GM21526 (cell line): ENCODE measurements around the gene GHRL.

Source experiments
- ATAC-seq: cut with Tn5 transposase; IDR thresholded peaks from one replicate; pipeline ENCODE4 v1.9.1; 2021; ENCODE audit warnings: moderate library complexity; ENCODE audit not compliant: unreplicated experiment, low FRiP score

GHRL gene

DNA sequence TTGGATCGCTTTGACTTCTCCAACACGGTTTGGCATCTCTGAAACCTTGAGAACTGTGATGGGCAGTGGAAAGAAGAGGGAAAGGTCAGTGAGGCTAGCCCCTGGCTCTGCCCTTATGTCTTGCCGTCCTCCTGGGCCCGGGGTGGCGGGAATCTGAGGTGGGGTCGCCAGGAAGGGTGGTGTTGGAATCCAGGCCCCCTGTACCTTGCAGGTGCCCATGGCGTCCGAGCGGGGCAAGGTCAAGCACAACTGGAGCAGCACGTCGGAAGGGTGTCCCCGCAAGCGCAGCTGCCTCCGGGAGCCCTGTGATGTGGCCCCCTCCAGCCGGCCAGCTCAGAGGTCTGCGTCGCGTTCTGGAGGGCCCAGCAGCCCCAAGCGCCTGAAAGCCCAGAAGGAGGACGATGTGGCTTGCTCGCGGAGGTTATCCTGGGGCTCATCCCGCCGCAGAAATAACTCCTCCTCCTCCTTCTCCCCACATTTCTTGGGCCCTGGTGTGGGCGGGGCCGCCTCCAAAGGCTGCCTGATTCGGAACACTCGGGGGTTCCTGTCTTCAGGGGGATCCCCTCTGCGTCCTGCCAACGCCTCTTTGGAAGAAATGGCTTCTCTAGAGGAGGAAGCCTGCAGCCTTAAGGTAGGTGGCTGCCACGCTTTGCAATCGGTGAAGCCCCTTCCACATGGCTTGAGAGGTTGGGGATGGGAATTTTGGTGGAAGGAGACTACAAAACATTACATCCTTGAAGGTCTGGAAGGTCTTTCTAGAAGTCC is 43.6 kb downstream of the GHRL start:
- no peak for ATAC-seq

DNA sequence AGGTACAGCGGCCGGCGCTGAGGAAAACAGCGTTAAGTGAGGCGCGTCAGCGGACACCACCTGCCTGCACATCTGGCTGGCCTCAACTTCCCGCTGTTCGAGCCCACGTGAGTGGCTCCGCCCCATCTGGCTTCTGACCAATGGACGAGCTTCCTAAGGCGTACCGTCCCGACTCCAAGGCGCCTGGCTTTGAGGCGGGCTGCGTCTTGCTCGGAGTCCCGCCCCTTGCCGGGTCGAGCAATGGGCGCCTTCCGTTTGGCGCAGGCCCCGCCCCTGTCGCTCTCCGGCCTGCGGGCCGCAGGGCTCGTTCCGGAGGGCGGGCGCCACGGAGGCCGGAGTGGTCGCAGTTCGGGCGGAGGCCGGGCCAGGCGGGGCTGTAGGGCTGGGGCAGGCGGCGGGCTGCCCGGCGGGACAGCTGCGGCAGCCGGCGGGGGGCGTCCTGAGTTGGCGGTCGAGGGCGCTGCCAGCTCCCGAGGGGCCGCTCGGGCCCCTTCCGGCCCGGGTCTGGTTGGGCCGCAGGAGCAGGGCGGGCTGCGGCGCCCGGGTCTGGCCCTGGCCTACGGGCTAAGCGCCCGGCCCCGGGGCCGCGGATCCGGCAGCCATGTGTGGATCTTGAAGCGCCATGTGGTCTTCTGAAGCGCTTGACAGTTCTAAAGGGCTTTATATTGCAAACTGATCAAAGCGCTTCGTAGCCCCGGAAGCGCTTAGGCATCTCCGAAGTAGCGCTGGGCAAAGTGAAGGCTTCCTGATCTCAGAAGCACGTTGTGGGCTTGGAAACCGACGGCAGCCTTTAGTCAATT is 44.4 kb downstream of the GHRL start, which contains the start of gene TATDN2:
TSS of gene TATDN2 (plus strand) at position 276 of the 800 bp plus-strand sequence. CDS start 742 bp downstream, outside the sequence.
- ATAC-seq, result peak; percentile 94

DNA sequence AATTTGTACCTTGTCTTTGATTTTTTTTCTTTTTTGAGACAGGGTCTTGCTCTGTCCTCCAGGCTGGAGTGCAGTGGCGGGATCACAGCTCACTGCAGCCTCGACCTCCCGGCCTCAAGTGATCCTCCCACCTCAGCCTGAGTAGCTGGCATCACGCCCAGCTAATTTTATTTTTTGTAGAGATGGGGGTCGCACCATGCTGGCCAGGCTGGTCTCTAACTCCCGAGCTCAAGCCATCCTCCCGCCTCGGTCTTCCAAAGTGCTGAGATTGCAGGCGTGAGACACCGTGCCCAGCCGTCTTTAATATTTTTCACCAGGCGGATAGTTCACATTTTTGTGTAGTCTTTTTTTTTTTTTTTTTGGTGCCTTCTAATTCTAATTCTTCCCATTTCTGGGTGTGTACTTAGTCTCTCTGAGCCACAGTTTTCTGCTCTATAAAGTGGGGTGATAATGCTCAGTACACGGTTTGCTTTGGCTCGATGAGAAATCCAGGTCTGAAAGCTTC is 45.0 kb downstream of the GHRL start:
- no peak for ATAC-seq

DNA sequence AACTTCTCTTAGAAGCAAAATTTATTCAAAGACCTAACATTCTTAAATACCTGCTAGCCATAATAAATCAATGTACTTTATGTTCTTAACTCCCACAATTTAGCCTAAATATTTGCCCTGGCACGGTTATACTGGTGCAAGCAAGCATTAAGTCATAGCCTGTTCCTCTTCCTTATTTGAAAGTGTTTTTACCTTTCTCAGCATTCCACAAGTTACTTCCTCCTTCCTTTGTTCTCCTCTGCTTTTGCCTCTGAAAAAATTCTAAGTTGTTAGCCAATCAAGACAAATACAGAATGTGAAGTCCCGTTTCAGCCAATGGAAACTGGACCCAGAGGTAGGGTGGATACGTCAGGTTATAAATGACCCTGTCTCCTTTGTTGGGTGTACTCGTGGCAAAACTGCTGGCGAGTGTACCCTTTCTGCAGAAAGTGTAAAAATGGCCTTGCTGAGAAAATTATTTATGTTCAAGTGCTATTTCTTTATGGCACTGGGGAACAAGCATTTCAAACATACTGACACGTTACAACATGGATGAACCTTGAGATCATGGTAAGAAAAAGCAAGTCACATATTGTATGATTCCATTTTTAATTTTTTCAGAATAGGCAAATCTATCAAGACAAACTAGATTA is 47.5 kb downstream of the GHRL start:
- ATAC-seq, result no peak

DNA sequence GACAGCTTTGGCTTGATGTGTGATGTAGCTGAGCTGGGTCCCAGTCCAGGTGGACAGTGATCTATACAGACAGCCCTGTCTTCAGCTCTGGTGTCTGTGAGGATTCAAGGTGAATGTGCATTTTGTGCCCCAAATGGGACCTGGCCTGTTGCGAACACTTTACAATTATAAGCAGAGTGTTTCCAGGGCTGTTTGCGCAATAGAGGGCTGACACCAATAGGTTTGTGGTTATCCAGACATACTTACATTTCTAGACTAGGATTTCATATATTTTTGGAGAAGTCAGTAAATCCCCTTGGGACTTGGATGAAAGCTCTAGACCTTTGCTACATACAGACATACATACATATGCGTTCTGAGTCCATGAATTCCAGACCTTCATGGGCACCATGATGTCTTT is 48.7 kb downstream of the GHRL start:
- ATAC-seq, result no peak

DNA sequence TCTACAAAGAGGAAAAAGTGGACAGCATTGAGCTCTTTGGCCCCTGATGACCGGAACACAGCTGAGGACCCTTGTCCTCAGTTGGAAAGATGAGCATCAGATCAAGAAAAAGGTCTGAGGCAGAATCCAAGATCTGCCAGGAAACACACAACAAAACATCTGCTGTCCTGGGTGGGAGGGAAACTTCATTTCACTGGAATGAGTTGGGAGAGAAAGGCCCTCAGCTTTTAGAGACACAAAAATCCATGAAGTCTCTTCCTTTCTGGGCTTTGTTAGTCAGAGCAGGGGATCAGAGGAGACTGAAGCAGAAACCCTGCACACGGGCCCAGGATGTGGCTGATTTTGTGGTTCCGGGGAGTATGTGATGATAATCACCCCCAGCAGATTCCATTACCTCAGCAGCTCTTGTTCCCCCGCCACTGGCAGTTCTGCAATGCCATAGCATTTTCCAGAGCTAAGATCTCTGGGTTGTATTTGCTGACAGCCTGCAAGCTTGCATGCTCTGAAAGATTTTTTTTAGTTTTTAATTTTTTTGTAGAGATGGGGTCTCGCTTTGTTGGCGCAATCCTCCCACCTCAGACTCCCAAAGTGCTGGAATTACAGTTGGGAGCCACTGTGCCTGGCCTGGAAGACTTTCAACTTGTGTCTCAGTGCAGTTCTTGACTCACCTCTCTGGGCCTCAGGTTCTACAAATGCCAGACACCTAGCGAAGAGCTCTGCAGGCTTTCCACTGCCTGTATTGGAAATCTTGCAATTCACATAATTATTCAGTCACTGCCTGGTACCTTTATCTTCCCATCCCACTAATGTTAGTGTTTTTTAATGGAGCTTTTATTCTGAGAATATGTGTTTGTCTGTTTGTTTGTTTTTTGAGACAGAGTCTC is 50.3 kb downstream of the GHRL start:
- ATAC-seq, result no peak

DNA sequence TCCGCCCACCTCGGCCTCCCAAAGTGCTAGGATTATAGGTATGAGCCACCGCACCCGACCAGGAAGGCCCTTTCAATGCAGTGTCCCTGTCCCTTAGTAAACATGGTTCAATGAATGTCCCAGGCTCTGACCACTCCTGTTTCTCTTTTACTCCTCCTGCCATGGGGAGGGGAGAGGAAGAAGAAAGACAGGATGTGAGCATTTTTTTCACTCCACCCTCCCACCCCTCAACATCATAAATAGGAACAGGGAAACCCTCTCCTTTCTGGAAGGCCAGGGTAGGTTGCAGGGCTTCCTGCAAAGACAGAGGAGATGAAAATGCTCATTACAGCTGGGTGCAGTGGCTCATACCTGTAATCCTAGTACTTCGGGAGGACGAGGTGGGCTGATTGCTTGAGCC is 51.9 kb downstream of the GHRL start:
- ATAC-seq, result no peak

DNA sequence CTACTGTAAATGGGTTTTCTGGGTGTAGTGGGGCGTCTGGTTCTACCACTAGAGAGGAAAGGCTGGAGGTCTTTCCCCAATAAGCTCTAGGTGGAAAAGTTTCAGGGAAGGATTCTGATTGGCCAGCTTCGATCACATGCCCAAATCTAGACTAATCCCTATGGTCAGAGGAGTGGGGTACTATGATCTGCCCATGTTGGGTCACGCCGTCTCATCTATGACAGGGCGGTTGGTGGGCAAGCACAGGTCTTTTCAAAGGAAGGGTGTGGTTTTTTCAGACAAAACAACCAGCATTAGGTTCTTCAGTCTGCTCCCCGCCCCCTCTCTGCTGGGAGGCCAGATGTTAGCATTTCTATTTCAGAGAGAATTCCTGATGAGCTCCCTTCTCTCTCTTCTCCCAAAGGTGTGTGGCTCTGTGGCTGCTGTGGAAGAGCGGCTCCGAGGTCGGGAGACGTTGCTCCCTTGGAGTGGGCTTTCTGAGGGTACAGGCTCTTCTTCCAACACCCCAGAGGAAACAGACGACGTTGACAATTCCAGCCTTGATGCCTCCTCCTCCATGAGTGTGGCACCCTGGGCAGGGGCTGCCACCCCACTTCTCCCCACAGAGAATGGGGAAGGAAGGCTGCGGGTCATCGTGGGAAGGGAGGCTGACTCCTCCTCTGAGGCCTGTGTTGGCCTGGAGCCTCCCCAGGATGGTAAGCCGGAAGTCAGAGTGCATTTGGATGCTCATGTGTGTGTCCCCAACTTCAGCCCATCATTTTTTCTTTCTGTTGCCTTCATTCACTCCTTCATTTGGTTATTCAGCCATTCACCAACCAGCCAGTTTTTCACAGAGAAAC is 54.2 kb downstream of the GHRL start:
- no peak for ATAC-seq
